Chondrocyte (in vitro differentiated cells): ENCODE data around the gene NBAS. TPM values are rescaled to one million over a fixed set of nuclear protein-coding genes. Genes with fewer than 3 reads are reported as not detected.

ENCODE experiments used
- DNase-seq: peaks from one replicate; pipeline ENCODE4 v3.0.0; 2021; ENCODE audit warnings: mixed read lengths, low spot score
- H3K27ac Mint-ChIP-seq: one replicate; pipeline ENCODE4 v1.8.0; 2021; ENCODE audit warnings: mild to moderate bottlenecking, moderate library complexity, mixed read lengths; ENCODE audit not compliant: unreplicated experiment
- H3K27me3 Mint-ChIP-seq: 2 replicates; pipeline ENCODE4 v1.8.0; 2021; ENCODE audit warnings: low read depth, mixed read lengths
- H3K36me3 Mint-ChIP-seq: 2 replicates; pipeline ENCODE4 v1.8.0; 2021; ENCODE audit warnings: low read depth, mixed read lengths
- H3K4me1 Mint-ChIP-seq: 2 replicates; pipeline ENCODE4 v1.8.0; 2021; ENCODE audit warnings: low read depth, mild to moderate bottlenecking, mixed read lengths
- H3K4me3 Mint-ChIP-seq: one replicate; pipeline ENCODE4 v1.8.0; 2021; ENCODE audit warnings: mild to moderate bottlenecking, moderate library complexity, mixed read lengths; ENCODE audit not compliant: unreplicated experiment
- H3K9me3 Mint-ChIP-seq: 2 replicates; pipeline ENCODE4 v1.8.0; 2021; ENCODE audit warnings: low read depth, mixed read lengths
- total RNA-seq: library from RNA; stranded (reverse); gene quantifications from 3 replicates; pipeline ENCODE4 v1.2.1, GENCODE V29; 2021
- TF ChIP-seq, protein P1 (sequence below): fragments of 200-600 bp; sonication (generic); IDR thresholded peaks from 2 replicates; pipeline ENCODE4 v1.5.0; 2021; ENCODE audit warnings: antibody characterized with exemption, mild to moderate bottlenecking, moderate library complexity

The NBAS gene
- total RNA-seq, 1 donor from 2014 or later = 47.6 TPM

DNA sequence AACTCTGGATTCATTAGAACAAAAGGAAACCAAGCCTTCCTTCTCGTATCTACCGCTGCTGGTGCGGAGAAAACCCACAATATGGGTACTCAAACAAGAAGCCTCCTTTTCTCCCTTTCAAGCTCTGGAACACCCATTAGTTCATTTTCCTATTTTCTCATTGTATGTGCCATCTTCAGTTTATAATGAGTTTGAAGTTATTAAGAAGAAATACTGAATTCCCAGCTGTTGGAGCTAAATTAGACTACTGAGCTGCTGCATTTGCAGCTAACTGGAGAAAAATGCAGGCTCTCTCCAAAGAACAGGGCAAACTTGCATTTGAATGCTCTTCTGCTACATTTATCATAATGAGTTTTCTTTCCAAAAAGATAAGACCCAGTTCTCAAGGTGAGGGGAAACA lies 398.5 kb downstream of the NBAS start:
- TF ChIP-seq, protein P1, sequence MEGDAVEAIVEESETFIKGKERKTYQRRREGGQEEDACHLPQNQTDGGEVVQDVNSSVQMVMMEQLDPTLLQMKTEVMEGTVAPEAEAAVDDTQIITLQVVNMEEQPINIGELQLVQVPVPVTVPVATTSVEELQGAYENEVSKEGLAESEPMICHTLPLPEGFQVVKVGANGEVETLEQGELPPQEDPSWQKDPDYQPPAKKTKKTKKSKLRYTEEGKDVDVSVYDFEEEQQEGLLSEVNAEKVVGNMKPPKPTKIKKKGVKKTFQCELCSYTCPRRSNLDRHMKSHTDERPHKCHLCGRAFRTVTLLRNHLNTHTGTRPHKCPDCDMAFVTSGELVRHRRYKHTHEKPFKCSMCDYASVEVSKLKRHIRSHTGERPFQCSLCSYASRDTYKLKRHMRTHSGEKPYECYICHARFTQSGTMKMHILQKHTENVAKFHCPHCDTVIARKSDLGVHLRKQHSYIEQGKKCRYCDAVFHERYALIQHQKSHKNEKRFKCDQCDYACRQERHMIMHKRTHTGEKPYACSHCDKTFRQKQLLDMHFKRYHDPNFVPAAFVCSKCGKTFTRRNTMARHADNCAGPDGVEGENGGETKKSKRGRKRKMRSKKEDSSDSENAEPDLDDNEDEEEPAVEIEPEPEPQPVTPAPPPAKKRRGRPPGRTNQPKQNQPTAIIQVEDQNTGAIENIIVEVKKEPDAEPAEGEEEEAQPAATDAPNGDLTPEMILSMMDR = no peak
- Mint-ChIP-seq H3K27me3 (no peaks in the 10 kb centered on the region), H3K36me3 (peaks cover 7% of the 10 kb centered on the region), H3K27ac (no peak overlapping the region), H3K4me1 (no peaks in the 10 kb centered on the region), H3K9me3 (no peaks in the 10 kb centered on the region), H3K4me3 (no peak overlapping the region)
- DNase-seq = no peak

DNA sequence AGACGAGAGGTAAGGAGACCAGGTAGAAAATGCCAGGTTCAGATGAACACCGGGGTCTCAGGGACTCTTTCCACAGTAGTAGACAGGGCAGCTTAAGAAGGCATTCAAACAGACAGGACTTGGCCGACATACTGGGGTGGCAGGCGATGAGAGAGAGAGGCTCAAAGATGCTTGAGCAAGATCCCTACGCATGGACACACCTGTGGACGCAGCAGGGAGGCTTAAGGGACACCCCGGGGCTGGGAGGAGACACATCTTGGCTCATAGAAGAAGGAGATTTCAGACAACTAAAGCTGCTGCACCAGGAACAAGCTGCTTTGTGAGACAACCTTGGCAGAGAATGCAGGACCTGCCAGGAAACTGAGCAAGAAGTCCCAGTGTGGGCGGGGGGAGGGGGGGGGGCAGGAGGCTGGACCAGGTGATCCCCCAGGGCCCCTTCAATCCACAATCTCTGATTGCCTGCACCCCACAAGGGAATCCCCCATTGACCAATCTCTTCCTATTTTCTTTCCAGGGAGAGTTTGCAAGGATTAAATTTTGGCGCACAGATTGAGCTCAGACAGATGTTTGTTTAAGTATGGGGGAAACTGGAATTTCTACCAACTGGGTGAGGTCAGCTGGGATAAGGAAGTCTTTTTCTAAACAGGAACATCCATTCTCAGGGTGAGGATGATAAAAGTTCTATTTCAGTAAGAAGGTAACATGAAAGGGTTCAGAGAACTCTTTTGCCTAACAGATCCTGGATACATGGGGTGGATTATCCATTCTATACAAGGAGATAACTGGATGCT lies 400.7 kb downstream of the NBAS start:
- no peak for DNase-seq
- Mint-ChIP-seq H3K27me3 (no peaks in the 10 kb centered on the region), H3K4me3 (no peak overlapping the region), H3K4me1 (no peaks in the 10 kb centered on the region), H3K36me3 (no peaks in the 10 kb centered on the region), H3K9me3 (no peaks in the 10 kb centered on the region), H3K27ac (no peak overlapping the region)
- TF ChIP-seq, protein P1 = no peak

DNA sequence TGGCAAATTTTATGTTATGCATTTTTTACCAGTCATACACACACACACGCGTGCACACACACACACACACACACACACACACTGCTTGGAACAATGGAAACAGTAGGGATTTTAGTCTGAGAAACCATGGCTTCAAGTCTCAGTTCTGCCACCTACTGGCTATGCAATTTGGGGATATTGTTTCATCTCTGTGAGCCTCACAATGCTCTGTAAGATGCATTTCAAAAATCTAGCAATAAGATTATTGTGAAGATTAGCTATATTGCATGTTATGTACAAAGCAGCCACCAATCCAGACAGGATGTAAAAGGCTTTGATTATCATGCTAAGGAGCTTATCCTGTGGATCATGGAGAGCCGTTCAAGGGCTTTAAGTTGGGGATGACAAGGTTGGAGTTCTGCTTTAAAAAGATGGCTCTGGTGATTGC lies 401.4 kb downstream of the NBAS start:
- no peaks in the 10 kb centered on the region for H3K4me1 Mint-ChIP-seq
- DNase-seq = no peak

DNA sequence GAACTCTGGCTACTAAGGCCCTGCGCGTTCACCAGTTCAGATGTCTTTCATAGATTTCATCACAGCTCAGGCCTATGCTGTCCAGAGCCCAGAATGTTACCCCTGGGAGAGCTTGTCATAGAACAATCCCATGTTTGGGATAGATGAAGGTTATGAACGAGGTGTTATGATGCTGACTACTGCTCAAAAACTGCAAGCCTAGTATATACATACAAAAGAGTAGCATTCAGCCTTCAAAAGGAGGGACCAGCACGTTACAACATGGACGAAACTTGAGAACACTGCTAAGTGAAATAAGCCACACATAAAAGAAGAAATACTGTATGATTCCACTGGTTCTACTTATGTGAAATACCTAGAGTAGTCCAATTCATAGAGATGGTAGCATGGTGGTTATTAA lies 401.9 kb downstream of the NBAS start:
- no peak for DNase-seq
- Mint-ChIP-seq H3K27ac (no peak overlapping the region), H3K36me3 (no peaks in the 10 kb centered on the region), H3K4me1 (peaks cover 4% of the 10 kb centered on the region), H3K27me3 (no peaks in the 10 kb centered on the region), H3K4me3 (no peak overlapping the region), H3K9me3 (no peaks in the 10 kb centered on the region)
- TF ChIP-seq, protein P1 = no peak

More for the DNA sequence above, 401.4 kb downstream of the NBAS start:
- TF ChIP-seq, protein P1 = peak; percentile 79
- Mint-ChIP-seq H3K27me3 (no peaks in the 10 kb centered on the region), H3K36me3 (no peaks in the 10 kb centered on the region), H3K27ac (no peak overlapping the region), H3K4me3 (no peak overlapping the region), H3K9me3 (no peaks in the 10 kb centered on the region)

DNA sequence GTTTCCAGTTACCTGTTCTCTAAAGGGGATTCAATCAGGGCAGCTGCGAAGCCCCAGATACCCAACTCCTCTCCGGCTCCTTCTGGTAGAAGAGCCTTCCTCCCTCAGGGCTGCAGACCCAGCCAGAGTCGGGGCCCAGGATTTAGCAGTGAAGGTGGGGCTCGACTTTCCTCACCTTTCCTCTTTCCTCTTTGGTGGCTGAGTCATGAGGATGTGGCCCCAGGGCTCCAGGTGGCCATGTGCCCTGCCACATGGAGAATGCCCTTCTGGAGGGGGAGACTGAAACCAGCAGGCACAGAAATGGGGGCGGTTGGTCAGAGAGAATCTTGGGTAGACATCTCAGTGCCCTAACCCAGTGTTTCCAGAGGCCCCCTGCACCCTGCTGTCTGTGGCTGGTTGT lies 402.6 kb downstream of the NBAS start:
- Mint-ChIP-seq H3K27ac (no peak overlapping the region), H3K4me3 (no peak overlapping the region), H3K36me3 (no peaks in the 10 kb centered on the region), H3K4me1 (peaks cover 7% of the 10 kb centered on the region), H3K27me3 (no peaks in the 10 kb centered on the region), H3K9me3 (no peaks in the 10 kb centered on the region)
- DNase-seq = no peak
- TF ChIP-seq, protein P1 = no peak
